Activated CD4-positive, alpha-beta T cell treated with anti-CD3 and anti-CD28 coated beads for 48 hours (primary cell): ENCODE results near the gene PDAP1.
"Not testable (repeated sequence)": the region's sequence is repeated elsewhere in the genome, so short reads cannot be mapped to it uniquely, and the experiment has no call there.

ENCODE experiments used
- DNase-seq: peaks from one replicate; pipeline ENCODE4 v3.0.0-alpha.2; 2020

PDAP1 gene

GRCh38 chr7:99395616-99396327 is 12.6 kb downstream of the PDAP1 start:
- no peak for DNase-seq

- DNase-seq, result no peak
These were observed 14.3 kb downstream of the PDAP1 start for GRCh38 chr7:99394188-99394502.

- no peak for DNase-seq
These were observed 14.8 kb downstream of the PDAP1 start for GRCh38 chr7:99393355-99394187.

- peak; percentile 85 for DNase-seq
These were observed 15.6 kb downstream of the PDAP1 start for GRCh38 chr7:99392659-99393354.

- DNase-seq, result no peak
These were observed 16.4 kb downstream of the PDAP1 start for GRCh38 chr7:99392046-99392445.

GRCh38 chr7:99390941-99391602 is 17.3 kb downstream of the PDAP1 start:
- DNase-seq, result no peak

GRCh38 chr7:99389772-99390171 is 18.6 kb downstream of the PDAP1 start:
- DNase-seq, result no peak

GRCh38 chr7:99387912-99388311 is 20.5 kb downstream of the PDAP1 start:
- no peak for DNase-seq

GRCh38 chr7:99387239-99387635 is 21.2 kb downstream of the PDAP1 start:
- DNase-seq, result not testable (repeated sequence)

- no peak for DNase-seq
These were observed 21.7 kb downstream of the PDAP1 start for GRCh38 chr7:99386584-99387238.

- DNase-seq, result no peak
These were observed 22.8 kb downstream of the PDAP1 start for GRCh38 chr7:99385564-99385963.

GRCh38 chr7:99384523-99384922 is 23.9 kb downstream of the PDAP1 start:
- no peak for DNase-seq

GRCh38 chr7:99383791-99384370 is 24.5 kb downstream of the PDAP1 start:
- no peak for DNase-seq

GRCh38 chr7:99383203-99383602 is 25.2 kb downstream of the PDAP1 start:
- DNase-seq, result no peak

- DNase-seq, result no peak
These were observed 26.7 kb downstream of the PDAP1 start for GRCh38 chr7:99381664-99382075.

GRCh38 chr7:99380823-99381663 is 27.4 kb downstream of the PDAP1 start:
- peak; percentile 93 for DNase-seq

GRCh38 chr7:99380032-99380822 is 28.2 kb downstream of the PDAP1 start:
- peak; percentile 64 for DNase-seq

GRCh38 chr7:99379693-99380031 is 28.7 kb downstream of the PDAP1 start:
- DNase-seq, result not testable (repeated sequence)

GRCh38 chr7:99379043-99379577 is 29.3 kb downstream of the PDAP1 start:
- peak; percentile 60 for DNase-seq
